Right lobe of liver (tissue), 4 donors: ENCODE measurements around the gene NADSYN1.

Experiments
- CTCF ChIP-seq, 4 donors: fragments of 200-600 bp in 3 of 4; fragments of 450-650 bp in 1 of 4; IDR thresholded peaks; one replicate each; pipeline versions ENCODE4 v1.5.1 to v1.8.0; 2016 to 2022; ENCODE audit warnings: antibody characterized with exemption in 4 of 4, mild to moderate bottlenecking in 2 of 4
- POLR2A ChIP-seq: fragments of 450-650 bp; IDR thresholded peaks from one replicate; pipeline ENCODE4 v1.6.1; 2017; ENCODE audit warnings: antibody characterized with exemption, mild to moderate bottlenecking
- donor health status: DM: no; HTN: no; CAD: no.
- donor health status: DM: no; HTN: no; CAD: no.
- donor health status: DM: no; HTN: yes; CAD: no.

- TF ChIP-seq CTCF (IDR thresholded peaks at IDR 0.05): no peak
- TF ChIP-seq POLR2A: no peak
Observed at GRCh38 chr11:71404209-71404608, 48.8 kb upstream of the NADSYN1 start.
